CD14-positive monocyte (primary cell): ENCODE measurements around the gene PRDM11. TPM values are rescaled to one million over a fixed set of nuclear protein-coding genes. Genes with fewer than 3 reads are reported as not detected.

Experiments
- DNase-seq, 3 donors: peaks; one replicate each; pipeline ENCODE4 v3.0.0-alpha.2; 2011 to 2022
- H2AFZ ChIP-seq: 2 replicates; pipeline ENCODE4 v1.6.0; 2012; ENCODE audit warnings: mild to moderate bottlenecking, low read depth, low read length, inconsistent platforms; ENCODE audit not compliant: insufficient read depth, poor library complexity, severe bottlenecking
- H3K27ac ChIP-seq, 2 donors: 1 replicate in 1 of 2; 2 replicates in 1 of 2; pipeline ENCODE4 v1.5.1; 2012 to 2013; ENCODE audit warnings: low read length in 2 of 2, control low read depth in 1 of 2, inconsistent platforms in 1 of 2, low read depth in 1 of 2, mild to moderate bottlenecking in 1 of 2
- H3K27me3 ChIP-seq, 2 donors: one replicate each; pipeline versions ENCODE4 v1.6.0 to v1.6.1; 2011 to 2013; ENCODE audit warnings: low read length in 2 of 2; ENCODE audit not compliant: control insufficient read depth in 2 of 2, insufficient read depth in 2 of 2
- H3K36me3 ChIP-seq, 2 donors: replicated peaks in 1 of 2; 1 replicate in 1 of 2; 2 replicates in 1 of 2; pipeline versions ENCODE4 v1.5.1 to v1.6.1; 2012 to 2013; ENCODE audit warnings: low read length in 2 of 2, control low read depth in 1 of 2, inconsistent platforms in 1 of 2, mild to moderate bottlenecking in 1 of 2; ENCODE audit not compliant: insufficient read depth in 2 of 2, control insufficient read depth in 1 of 2
- H3K4me1 ChIP-seq, 2 donors: 1 replicate in 1 of 2; 2 replicates in 1 of 2; pipeline versions ENCODE4 v1.5.1 to v1.6.1; 2012 to 2013; ENCODE audit warnings: low read length in 2 of 2, control low read depth in 1 of 2, inconsistent platforms in 1 of 2, mild to moderate bottlenecking in 1 of 2, moderate library complexity in 1 of 2; ENCODE audit not compliant: insufficient read depth in 2 of 2, control insufficient read depth in 1 of 2
- H3K4me2 ChIP-seq: replicated peaks from 2 replicates; pipeline ENCODE3; 2012; ENCODE audit warnings: low read length, moderate library complexity, mild to moderate bottlenecking; ENCODE audit not compliant: poor library complexity, severe bottlenecking; ENCODE audit errors: extremely low read depth
- H3K4me3 ChIP-seq, 3 experiments: fragments of 200-600 bp in 1 of 3; sonication (generic) in 1 of 3; replicated peaks in 1 of 3; 1 replicate in 2 of 3; 2 replicates in 1 of 3; pipeline ENCODE4 v1.5.1; 2011 to 2013; ENCODE audit warnings: low read length in 3 of 3, mild to moderate bottlenecking in 3 of 3, control low read depth in 2 of 3, low read depth in 2 of 3, inconsistent platforms in 1 of 3, moderate library complexity in 1 of 3
- H3K79me2 ChIP-seq: 2 replicates; pipeline ENCODE4 v1.6.0; 2012; ENCODE audit warnings: mild to moderate bottlenecking, control low read depth, inconsistent platforms, low read length, moderate library complexity; ENCODE audit not compliant: insufficient read depth
- H3K9ac ChIP-seq: 2 replicates; pipeline ENCODE4 v1.6.0; 2017; ENCODE audit warnings: low read length, mild to moderate bottlenecking; ENCODE audit not compliant: insufficient read depth, poor library complexity, severe bottlenecking
- H3K9me3 ChIP-seq, 2 donors: replicated peaks in 1 of 2; 1 replicate in 1 of 2; 2 replicates in 1 of 2; pipeline versions ENCODE4 v1.5.1 to v1.6.1; 2012 to 2013; ENCODE audit warnings: low read length in 2 of 2, control low read depth in 1 of 2; ENCODE audit not compliant: control insufficient read depth in 1 of 2, insufficient read depth in 1 of 2
- H4K20me1 ChIP-seq: 2 replicates; pipeline ENCODE4 v1.6.0; 2012; ENCODE audit warnings: mild to moderate bottlenecking, low read length, control low read depth, moderate library complexity; ENCODE audit not compliant: insufficient read depth
- H3K27ac Mint-ChIP-seq, 7 donors: one replicate each; pipeline ENCODE4 v1.8.0; 2020; ENCODE audit warnings: mild to moderate bottlenecking in 7 of 7, mixed read lengths in 7 of 7, moderate library complexity in 6 of 7, inconsistent platforms in 2 of 7
- H3K27me3 Mint-ChIP-seq, 3 donors: one replicate each; pipeline ENCODE4 v1.8.0; 2021 to 2022; ENCODE audit warnings: low read depth in 3 of 3, mild to moderate bottlenecking in 3 of 3, mixed read lengths in 3 of 3, moderate library complexity in 3 of 3, inconsistent platforms in 1 of 3
- H3K36me3 Mint-ChIP-seq, 2 donors: one replicate each; pipeline ENCODE4 v1.8.0; 2020; ENCODE audit warnings: mixed read lengths in 2 of 2, inconsistent platforms in 1 of 2, mild to moderate bottlenecking in 1 of 2
- H3K4me1 Mint-ChIP-seq: one replicate; pipeline ENCODE4 v1.8.0; 2020; ENCODE audit warnings: mild to moderate bottlenecking, mixed read lengths
- H3K4me3 Mint-ChIP-seq, 2 donors: one replicate each; pipeline ENCODE4 v1.8.0; 2020; ENCODE audit warnings: mild to moderate bottlenecking in 2 of 2, mixed read lengths in 2 of 2, moderate library complexity in 1 of 2
- H3K9me3 Mint-ChIP-seq, 7 donors: one replicate each; pipeline ENCODE4 v1.8.0; 2020 to 2022; ENCODE audit warnings: mixed read lengths in 7 of 7, mild to moderate bottlenecking in 6 of 7, moderate library complexity in 6 of 7, inconsistent platforms in 2 of 7
- WGBS: methylation state at CpG from one replicate; pipeline ENCODE4 v1.1.5; 2013; ENCODE audit warnings: missing lambda C conversion rate; ENCODE audit not compliant: insufficient coverage; 5-methylcytosine and 5-hydroxymethylcytosine counted together
- intact Hi-C, 2 donors: fragments of 100-400 bp; cut with micrococcal nuclease; formaldehyde crosslinking; loops; one replicate each; pipeline versions ENCODE4 v1.15.0 to v1.15.1; 2023
- polyA plus RNA-seq, 3 donors: library from polyadenylated mRNA; depleted of rRNA in 1 of 3; unstranded in 2 of 3; stranded (reverse) in 1 of 3; fragments of 300-500 nt in 2 of 3; fragments of >200 nt in 1 of 3; fragmentation: Illumina TruSeq in 2 of 3; gene quantifications; 1 replicate in 2 of 3; 2 replicates in 1 of 3; pipeline ENCODE4 v1.2.3, GENCODE V29; 2012 to 2021
- TF ChIP-seq, protein P1 (sequence below): fragments of 200-600 bp; IDR thresholded peaks from one replicate; pipeline ENCODE4 v1.8.0; 2022; ENCODE audit warnings: antibody characterized with exemption, mild to moderate bottlenecking

Gene PRDM11
- polyA plus RNA-seq, 3 donors: 0.48 to 1.8 TPM; not detected in 1

DNA sequence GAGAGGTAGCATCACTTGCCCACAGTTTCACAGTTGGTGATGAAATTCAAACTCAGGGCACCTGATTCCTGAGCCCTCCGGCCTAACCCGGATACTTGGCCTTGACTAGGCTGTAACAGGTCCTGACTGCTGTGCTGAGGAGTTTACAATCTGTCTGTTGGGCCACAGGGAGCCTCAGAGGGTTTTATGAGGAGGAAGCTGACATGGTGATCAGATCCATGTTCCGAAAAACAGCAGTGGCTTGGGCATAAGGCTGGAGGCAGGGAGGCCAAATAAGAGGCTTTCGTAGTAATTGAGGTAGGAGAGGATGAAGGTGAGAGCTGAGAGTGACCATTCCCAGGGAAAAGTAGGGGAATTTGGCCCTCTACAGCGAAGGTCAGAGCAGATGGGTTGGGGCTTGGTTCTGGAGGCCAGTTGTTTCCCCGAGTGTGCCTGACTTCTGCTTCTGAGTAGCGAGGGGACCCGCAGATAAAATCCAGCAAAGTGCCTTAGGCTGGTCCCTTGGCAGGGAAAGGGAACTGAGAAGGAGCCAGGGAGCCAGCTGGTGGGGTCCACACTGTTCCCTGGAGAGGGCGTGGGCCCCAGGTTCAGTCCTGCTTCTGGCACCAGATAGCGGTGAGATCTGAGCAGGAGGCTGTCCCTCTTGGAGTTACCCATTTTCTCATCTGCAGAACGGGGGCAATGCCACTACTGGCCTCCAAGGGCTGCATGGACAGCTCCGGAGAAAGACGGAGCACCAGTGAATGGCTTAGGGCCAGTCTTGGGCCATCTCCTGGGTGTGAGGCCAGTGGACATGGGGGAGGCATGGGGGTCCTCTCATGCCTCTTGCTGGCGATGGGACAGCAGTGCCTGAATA lies 6.5 kb downstream of the PRDM11 start:
- peaks cover 2 to 8% (median 4%) of the 10 kb centered on the region in 3 donors for H3K27me3 Mint-ChIP-seq
- 87% methylated on average over 14 of the region's 14 CpGs for WGBS
- H3K27ac Mint-ChIP-seq: no peak overlapping the region
- peaks cover 2% of the 10 kb centered on the region for H3K79me2 ChIP-seq
- H3K4me1 ChIP-seq: peaks cover under 1% of the 10 kb centered on the region in 2 donors
- DNase-seq: no peak
- no peak overlapping the region for H3K4me2 ChIP-seq
- H3K4me3 ChIP-seq: no peak overlapping the region
- H3K27me3 ChIP-seq: no peaks in the 10 kb centered on the region
- H3K9me3 ChIP-seq: no peaks in the 10 kb centered on the region
- no peak overlapping the region for H3K9ac ChIP-seq
- no peak overlapping the region for H2AFZ ChIP-seq
- peaks cover 0 to 6% of the 10 kb centered on the region in 2 donors for H3K36me3 Mint-ChIP-seq
- no peak overlapping the region for H3K4me3 Mint-ChIP-seq
- H3K4me1 Mint-ChIP-seq: peaks cover 10% of the 10 kb centered on the region
- peaks cover under 1% of the 10 kb centered on the region for H4K20me1 ChIP-seq
- intact Hi-C loops: no loop called here
- H3K9me3 Mint-ChIP-seq: peaks cover 0 to 4% (median 0%) of the 10 kb centered on the region in 7 donors
- H3K27ac ChIP-seq: no peak overlapping the region
- TF ChIP-seq, protein P1, sequence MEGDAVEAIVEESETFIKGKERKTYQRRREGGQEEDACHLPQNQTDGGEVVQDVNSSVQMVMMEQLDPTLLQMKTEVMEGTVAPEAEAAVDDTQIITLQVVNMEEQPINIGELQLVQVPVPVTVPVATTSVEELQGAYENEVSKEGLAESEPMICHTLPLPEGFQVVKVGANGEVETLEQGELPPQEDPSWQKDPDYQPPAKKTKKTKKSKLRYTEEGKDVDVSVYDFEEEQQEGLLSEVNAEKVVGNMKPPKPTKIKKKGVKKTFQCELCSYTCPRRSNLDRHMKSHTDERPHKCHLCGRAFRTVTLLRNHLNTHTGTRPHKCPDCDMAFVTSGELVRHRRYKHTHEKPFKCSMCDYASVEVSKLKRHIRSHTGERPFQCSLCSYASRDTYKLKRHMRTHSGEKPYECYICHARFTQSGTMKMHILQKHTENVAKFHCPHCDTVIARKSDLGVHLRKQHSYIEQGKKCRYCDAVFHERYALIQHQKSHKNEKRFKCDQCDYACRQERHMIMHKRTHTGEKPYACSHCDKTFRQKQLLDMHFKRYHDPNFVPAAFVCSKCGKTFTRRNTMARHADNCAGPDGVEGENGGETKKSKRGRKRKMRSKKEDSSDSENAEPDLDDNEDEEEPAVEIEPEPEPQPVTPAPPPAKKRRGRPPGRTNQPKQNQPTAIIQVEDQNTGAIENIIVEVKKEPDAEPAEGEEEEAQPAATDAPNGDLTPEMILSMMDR: no peak
- H3K36me3 ChIP-seq: no peaks in the 10 kb centered on the region

DNA sequence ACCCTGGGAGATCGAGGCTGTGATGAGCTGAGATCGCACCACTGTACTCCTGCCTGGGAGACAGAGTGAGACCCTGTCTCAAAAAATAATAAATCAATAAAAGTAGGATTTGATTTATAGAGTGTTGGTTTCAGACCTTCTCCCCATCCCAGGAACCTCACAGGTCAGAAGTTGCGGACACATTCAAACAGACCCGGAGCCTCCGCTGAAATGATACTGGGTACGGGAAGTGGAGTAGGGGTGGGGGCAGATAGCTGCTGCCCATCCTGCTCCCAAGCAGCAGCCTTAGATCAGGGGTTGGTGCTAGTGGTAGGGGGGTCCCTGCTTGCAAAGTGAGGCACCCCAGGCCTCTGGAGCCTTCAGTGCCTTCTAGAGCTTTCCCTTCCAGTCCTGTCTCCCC lies 7.8 kb downstream of the PRDM11 start:
- TF ChIP-seq, protein P1: no peak
- no peak overlapping the region for H3K4me3 ChIP-seq
- no peak overlapping the region for H3K4me2 ChIP-seq
- no peaks in the 10 kb centered on the region for H3K79me2 ChIP-seq
- peaks cover 4% of the 10 kb centered on the region for H4K20me1 ChIP-seq
- Mint-ChIP-seq H3K27ac (no peak overlapping the region), H3K9me3 (peaks cover 0 to 4% (median 0%) of the 10 kb centered on the region in 7 donors), H3K27me3 (peaks cover 0 to 5% (median 0%) of the 10 kb centered on the region in 3 donors), H3K4me3 (no peak overlapping the region), H3K36me3 (peaks cover 0 to 4% of the 10 kb centered on the region in 2 donors), H3K4me1 (peaks cover 6% of the 10 kb centered on the region)
- WGBS: no CpG with 5 or more reads among the region's 6 CpGs
- no peaks in the 10 kb centered on the region for H3K36me3 ChIP-seq
- H3K9ac ChIP-seq: no peak overlapping the region
- no peaks in the 10 kb centered on the region for H3K4me1 ChIP-seq
- intact Hi-C loops: no loop called here
- DNase-seq: no peak
- H2AFZ ChIP-seq: no peak overlapping the region
- no peaks in the 10 kb centered on the region for H3K9me3 ChIP-seq
- H3K27ac ChIP-seq: no peak overlapping the region
- no peaks in the 10 kb centered on the region for H3K27me3 ChIP-seq
